ENCODE results near the gene PLAC1. TPM values are rescaled to one million over a fixed set of nuclear protein-coding genes. Genes with fewer than 3 reads are reported as not detected.
A peak's percentile ranks its signal among the peaks of the same experiment; 100 is the strongest.

PLAC1 gene
- total RNA-seq, 1 experiment from 2014 or later: 0.17 TPM

GRCh38 chrX:134543288-134543687, 115.0 kb downstream of the PLAC1 start:
- peak; percentile 50 for DNase-seq (ENCODE audit: low read depth)

GRCh38 chrX:134542485-134542884, 115.8 kb downstream of the PLAC1 start:
- peak; percentile 82 for DNase-seq (ENCODE audit: low read depth)

DNA sequence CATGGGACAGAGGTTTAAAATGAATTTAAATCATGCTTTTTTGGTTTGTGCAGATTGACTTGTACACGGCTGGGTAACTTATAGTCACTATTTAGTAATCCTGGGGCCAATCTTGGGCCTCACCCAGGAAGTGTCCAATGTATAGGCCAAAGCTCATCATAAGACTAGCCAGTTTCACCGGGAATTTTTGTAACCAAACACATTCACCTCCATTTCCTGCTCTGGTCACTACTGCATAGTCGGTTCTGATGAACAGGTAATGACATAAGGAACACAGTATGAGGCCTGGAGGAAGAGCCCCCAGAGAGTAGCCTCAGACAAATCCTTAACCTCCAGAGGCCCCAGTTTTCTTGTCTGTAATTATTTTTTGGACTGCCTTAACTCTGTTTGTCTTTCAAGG, 116.4 kb downstream of the PLAC1 start:
- DNase-seq (ENCODE audit: low read depth): no peak

GRCh38 chrX:134538316-134538715, 120.0 kb downstream of the PLAC1 start:
- DNase-seq (ENCODE audit: low read depth): no peak

DNA sequence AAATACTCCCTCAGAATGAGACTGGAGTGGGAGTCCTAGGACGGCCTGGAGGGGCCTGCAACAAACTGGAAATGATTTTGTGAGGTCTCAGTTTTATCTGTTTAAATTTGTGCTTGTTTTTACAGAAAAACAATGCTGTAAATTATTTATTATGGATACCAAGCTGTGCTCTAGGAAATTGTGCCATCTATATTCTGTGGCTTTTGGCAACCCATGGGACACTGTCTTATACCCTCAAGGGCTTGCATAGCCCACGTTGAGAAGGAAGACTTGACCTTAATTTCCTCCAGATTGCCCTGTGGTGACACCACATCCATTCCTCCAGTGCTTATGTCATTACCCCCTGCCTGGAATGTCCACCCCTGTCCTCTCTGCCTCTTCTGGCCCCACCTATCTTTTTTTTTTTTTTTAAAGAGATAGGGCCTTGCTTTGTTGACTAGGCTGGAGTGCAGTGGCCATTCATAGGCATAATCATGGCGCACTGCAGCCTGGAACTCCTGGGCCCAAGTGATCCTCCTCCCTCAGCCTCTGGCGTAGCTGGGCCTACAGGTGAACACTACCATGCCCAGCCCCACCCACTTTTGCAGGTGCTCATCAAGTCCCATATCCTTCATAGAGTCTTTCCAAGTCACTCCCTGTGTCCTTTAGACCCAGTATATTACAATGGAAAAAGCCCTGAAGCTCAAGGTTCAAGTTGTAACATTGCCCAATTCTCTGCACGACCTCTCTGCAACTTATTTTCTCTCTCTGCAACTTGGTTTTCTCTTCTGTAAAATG, 120.9 kb downstream of the PLAC1 start:
- peak; percentile 81 for DNase-seq (ENCODE audit: low read depth)

DNA sequence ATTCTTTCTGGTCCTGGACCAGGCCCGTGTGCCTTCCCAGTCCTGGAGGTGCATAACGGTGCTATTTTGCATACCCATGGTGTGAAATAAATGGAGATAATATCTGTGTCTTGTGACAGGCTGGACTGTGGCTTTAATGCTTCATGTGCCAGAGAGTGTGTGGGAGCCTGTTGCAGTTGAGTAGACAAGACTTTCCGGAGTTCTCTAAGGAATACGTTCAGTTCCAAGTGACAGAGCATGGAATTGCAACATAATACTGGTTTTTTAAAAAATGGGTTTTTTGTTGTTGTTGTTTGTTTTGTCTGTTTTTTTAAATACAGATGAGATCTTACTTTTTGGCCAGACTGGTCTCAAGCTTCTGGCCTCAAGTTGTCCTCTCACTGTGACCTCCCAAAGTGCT, 124.3 kb downstream of the PLAC1 start:
- no peak for DNase-seq (ENCODE audit: low read depth)

GRCh38 chrX:134533352-134533751, 124.9 kb downstream of the PLAC1 start:
- DNase-seq (ENCODE audit: low read depth): no peak

DNA sequence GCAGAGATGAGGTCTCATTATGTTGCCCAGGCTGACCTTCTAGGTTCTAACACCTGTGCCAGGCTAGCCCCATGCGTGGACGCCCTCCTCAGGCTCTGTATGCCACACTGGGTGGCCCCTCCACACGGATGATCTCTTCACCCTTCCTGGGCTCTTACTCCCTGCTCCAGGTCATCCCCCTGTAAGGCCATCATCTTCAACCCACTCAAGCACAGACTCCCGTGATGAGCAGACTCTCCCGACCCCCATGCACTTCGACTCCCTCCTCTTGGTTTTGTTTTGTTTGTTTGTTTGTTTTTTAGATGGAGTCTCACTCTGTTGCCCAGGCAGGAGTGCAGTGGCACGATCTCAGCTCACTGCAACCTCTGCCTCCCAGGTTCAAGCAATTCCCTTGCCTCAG, 127.4 kb downstream of the PLAC1 start:
- no peak for DNase-seq (ENCODE audit: low read depth)

DNA sequence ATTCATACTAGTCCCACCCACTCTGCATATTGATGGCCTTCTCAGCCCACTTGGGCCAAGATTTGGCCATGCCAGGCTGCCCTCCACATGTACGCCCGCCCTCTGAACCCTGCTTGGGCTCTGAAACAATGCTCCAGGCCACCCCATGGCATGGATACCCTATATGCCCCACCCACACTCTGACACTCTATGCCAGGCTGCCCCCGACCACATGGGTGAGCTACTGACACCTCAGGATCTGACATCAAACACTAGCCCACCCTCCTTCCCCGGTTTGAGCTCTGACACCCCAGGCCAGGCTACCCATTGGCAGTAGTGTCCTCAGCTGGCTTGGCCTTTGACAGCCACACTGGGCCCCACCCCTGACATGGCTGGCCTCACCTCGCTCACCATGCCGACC, 128.8 kb downstream of the PLAC1 start:
- no peak for DNase-seq (ENCODE audit: low read depth)

DNA sequence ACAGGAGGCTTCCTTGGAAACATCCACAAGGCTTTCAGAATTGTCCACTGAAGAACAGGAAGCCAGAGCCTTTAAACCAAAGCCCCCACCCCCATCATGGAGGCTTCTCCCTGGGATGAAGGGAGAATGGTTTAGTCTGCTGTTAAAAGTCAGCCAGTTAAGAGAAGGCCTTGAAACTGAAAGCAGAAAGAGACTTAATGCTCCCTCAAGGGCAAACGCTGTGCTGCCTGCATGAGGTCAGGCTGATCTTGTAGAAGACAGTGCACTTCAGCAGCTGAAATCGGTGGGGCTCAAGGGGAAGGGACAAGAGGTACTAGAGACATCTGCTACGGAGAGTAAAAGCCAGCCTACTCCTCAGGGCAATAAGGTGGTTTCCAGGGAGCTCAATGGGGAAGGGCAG, 129.3 kb downstream of the PLAC1 start:
- DNase-seq (ENCODE audit: low read depth): no peak

DNA sequence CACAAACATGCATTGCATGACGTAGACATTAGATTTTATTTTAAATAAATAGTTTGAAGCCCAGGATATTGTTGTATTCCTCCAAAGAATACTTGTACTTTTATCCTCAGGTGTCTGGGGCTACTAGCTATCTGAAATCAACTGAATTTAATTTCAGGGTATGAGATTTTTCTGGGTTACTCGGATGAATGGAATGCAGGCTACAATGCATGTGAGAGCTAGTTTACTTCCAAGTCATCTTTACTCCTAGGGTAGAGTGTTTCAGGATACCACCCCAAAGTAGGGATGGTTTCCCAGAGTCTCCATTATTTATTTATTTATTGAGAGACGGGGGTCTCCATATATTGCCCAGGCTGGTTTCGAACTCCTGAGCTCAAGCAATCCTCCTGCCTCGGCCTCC, 131.9 kb downstream of the PLAC1 start:
- no peak for DNase-seq (ENCODE audit: low read depth)

DNA sequence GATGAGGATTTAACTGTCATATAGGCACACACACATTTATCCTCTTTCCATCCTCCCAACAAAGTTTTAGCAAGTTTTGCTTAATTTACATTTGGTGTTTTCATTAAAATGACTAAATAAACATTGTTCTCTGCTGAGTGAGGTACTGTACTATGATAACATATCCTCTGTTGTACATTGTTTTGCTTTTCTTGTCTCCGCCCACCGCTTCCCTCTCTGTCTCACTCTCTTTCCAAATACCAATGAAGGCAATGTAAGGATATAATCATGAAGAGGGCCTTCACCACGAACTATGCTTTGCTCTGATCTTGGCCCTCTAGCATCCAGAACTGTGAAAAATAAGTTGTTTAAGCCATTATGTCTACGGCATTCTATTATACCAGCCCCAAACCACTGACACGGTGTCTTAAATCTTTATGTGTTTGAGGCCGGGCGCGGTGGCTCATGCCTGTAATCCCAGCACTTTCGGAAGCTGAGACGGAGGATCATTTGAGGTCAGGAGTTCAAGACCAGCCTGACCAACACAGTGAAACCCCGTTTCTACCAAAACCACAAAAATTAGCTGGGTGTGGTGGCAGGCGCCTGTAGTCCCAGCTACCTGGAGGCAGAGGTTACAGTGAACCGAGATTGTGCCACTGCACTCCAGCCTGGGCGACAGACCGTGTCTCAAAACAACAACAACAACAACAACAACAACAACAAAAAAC, 133.0 kb downstream of the PLAC1 start:
- no peak for DNase-seq (ENCODE audit: low read depth)

DNA sequence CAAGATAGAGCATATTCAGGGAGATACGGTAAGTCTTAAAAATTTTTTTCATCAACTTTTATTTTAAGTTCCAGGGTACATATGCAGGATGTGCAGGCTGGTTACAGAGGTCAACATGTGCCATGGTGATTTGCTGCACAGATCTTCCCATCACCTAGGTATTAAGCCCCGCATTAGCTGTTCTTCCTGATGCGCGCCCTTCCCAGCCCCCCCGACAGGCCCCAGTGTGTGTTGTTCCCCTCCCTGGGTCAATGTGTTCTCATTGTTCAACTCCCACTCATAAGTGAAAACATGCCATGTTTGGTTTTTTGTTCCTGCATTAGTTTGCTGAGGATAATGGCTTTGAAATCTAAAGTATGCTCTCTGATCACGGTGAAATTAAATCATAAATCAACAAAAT, 134.1 kb downstream of the PLAC1 start:
- DNase-seq (ENCODE audit: low read depth): no peak

- peak; percentile 63 for DNase-seq (ENCODE audit: low read depth)
Measured at GRCh38 chrX:134520860-134521390, 137.3 kb downstream of the PLAC1 start.

Other genes with a start within 250 kb of the PLAC1 start
- 8.8 and 9.0 TPM in 2 replicates for gene HPRT1, start 198.3 kb downstream of the PLAC1 start, total RNA-seq (2014; rRNA removed)
- gene PABIR2, start 138.7 kb upstream of the PLAC1 start, total RNA-seq (2014; rRNA removed): 17.1 and 18.4 TPM in 2 replicates

Data from LHCN-M2 (cell line).